GM19035 (cell line): ENCODE results near the gene KIF20B.
"Not testable (repeated sequence)": the region's sequence is repeated elsewhere in the genome, so short reads cannot be mapped to it uniquely, and the experiment has no call there.

ENCODE experiments used
- ATAC-seq: cut with Tn5 transposase; IDR thresholded peaks from one replicate; pipeline ENCODE4 v1.9.1; 2021; ENCODE audit not compliant: unreplicated experiment

KIF20B gene

DNA sequence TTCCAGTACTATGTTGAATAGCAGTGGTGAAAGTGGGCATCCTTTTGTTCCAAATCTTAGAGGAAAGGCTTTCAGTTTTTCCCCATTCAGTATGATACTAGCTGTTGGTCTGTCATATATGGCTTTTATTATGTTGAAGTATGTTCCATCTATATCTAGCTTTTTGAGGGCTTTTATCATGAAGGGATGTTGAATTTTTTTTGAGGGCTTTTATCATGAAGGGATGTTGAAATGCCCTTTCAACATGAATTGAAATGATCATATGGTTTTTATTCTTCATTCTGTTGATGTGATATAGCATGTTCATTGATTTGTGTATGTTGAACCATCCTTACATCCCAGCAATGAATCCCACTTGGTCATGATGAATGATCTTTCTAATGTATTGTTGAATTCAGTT is 75.3 kb downstream of the KIF20B start:
- ATAC-seq = no peak

GRCh38 chr10:89782470-89782869 is 81.1 kb downstream of the KIF20B start:
- ATAC-seq = no peak

- ATAC-seq = no peak
Measured at GRCh38 chr10:89783406-89783805, 82.0 kb downstream of the KIF20B start.

DNA sequence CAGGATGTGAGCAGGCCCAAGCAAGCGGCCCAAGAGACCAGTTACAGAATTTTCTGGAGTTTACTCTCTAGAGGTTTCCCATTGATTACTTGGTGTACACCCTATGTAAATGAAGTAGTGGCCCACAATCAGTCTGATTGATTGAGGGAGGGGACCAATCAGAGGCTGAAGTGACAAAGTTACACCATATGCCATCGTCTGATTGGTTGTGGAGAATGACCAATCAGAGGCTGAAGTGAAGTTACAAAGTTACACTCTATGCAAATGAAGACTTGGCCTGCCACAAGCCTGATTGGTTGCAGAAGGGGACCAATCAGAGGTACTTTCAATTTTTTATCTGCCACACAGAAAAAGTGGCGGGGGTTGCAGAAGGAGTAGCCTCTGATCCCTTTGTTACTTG is 83.7 kb downstream of the KIF20B start:
- ATAC-seq = no peak

GRCh38 chr10:89789188-89789877 is 87.9 kb downstream of the KIF20B start:
- ATAC-seq = no peak

DNA sequence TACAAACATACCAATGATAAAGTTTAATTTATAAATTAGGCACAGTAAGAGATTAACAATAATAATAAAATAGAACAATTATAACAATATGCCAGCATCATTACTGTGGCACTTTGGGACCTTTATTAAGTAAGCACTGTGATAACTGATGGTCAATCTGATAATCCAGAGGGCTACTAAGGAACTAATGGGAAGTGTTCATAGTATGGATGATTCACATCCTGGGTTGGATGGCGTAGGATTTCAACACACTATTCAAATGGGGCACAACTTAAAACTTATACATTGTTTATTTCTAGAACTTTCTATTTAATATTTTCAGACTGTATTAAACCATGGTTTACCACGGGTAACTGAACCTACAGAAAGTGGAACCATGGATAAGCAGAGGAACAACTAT is 90.8 kb downstream of the KIF20B start:
- ATAC-seq = no peak

DNA sequence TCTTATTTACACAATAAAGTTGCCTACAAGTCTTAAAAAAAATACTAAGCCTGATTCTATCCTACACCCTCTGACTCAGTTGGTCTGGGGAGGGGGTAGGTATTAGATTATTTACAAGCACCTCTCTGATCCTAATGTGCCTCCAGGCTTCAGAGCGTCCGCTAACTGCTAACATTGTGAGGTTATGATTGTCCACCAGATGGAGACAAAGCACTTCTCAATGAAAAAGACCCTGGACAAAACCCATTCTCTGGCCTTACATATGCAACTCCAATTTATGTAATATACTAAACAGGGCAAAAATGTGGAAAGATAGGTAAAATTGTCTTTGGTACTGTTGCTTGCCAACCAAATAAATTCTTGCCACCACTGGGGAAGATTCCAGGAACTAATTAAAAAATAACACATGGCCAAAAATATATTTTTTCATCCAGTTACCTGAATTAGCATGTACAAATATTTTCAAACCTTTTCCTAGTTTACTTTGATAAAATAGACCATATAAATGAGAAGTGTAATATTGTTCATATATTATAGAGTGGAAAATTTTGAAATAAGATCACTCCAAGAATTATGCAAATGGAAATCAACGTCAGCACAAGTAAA is 92.4 kb downstream of the KIF20B start:
- peak; percentile 76 for ATAC-seq

GRCh38 chr10:89795840-89796239 is 94.5 kb downstream of the KIF20B start:
- ATAC-seq = no peak

- ATAC-seq = no peak
Measured at GRCh38 chr10:89798092-89798491, 96.7 kb downstream of the KIF20B start.

DNA sequence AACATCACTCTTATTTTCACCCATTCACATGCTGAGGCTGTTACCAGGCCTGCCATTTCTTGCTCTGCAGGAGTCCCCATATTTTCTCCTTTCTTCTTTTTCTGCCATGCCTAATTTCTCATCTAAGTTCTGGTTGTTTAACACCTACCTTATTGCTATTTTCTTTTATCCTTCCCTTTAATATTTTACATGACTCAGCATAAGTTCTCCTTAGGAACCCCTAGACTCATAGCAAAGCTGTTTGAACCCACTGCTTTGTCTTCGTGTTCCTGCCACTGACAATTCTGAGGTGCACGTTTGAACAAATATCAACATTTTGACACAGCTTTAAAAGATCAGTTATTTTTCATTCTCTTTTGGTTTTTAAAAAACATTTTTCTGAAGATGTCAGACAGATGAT is 98.2 kb downstream of the KIF20B start:
- ATAC-seq = no peak

- ATAC-seq = peak; percentile 85
Measured at GRCh38 chr10:89805599-89806013, 104.2 kb downstream of the KIF20B start.

GRCh38 chr10:89808842-89809241 is 107.5 kb downstream of the KIF20B start:
- ATAC-seq = no peak

GRCh38 chr10:89809766-89810165 is 108.4 kb downstream of the KIF20B start:
- no peak for ATAC-seq

DNA sequence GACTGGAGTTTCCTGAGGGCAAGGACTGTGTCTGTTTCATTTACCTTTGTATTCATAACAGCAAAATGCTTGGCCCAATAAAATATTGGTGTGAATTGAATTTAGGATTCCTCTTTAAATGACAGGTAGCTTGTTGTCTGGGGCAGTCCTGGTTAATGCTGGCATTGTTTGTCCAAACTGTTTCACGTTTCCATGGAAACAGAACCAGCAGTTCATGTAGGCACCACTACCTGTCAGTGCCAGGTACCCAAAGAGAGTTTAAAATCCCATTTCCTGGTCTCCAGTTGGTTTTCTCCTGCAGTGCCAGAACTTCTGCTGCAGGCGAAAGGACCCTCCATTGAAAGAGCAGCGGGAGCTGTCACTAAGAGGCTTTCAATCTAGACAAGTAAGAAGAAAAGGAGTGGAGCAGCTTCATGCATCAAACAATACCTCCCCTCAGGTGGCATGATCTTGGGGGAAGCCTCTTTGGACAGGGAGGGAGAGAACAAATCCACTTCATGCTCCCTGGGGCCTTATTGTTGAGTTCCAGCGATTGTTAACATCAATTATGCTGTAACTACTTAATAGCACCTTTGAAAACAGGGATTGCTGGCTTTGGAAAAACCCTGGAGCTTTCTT is 109.6 kb downstream of the KIF20B start:
- ATAC-seq = no peak

- ATAC-seq = no peak
Measured at GRCh38 chr10:89813546-89813945, 112.2 kb downstream of the KIF20B start.

DNA sequence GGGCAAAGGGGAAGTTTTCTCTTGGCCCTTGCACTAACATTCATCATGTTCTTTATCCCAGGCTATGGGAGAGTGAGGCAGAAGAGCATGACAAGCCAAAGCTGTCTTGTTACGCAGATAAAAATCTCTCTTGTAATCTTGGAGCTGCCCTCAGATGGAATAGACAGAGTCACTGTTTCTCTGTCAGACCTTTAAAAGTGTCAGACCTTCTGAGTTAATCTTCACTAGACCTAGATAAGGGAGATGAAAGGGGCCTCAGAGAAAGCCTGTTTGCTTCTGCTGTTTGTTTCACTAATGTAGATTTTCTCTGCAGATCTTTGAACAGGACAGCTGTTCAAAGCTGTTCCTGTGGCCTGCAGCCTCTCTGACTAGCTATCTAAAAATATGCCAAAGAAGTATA is 112.9 kb downstream of the KIF20B start:
- no peak for ATAC-seq

DNA sequence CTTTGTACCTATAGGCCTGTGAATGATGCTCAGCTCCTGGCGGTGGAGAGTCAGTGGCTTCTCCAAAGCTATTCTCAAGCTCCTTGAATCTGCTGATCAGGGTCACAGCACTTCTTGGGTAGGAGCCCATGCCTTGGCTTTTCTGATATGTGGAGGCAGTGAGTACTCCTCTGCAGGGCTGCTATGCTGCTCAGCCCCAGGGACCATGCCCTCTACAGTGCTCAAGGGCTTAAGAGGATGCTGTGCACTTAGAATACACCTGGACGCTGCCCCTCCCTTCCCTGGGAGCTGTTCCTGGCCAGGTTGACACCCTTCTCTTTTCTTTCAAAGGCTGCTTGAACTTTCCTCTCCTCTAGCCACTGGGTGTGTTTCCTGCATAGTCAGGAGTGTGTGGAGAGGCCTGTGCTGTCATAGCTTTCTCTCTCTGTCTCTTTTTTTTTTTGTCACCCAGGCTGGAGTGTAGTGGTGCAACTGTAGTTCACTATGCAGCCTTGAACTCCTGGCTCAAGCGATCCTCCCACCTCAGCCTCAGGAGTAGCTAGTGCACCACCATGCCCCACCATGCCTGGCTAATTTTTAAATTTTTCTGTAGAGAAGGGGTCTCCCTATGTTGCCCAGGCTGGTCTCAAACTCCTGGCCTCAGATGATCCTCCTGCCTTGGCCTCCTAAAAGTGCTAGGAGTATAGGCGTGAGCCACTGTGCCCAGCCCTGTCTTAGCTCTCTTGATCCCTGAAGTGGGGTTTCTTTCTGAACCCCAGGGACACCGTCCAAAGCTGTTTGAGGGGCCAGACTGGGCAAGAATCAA is 113.9 kb downstream of the KIF20B start:
- no peak for ATAC-seq

GRCh38 chr10:89819008-89819407 is 117.6 kb downstream of the KIF20B start:
- not testable (repeated sequence) for ATAC-seq
